ENCODE data around the gene CAPN5. TPM values are rescaled to one million over a fixed set of nuclear protein-coding genes. Genes with fewer than 3 reads are reported as not detected.

The CAPN5 gene
- total and polyA plus RNA-seq, 2 donors (not counting 1 experiment from before 2014, with no cell fraction given) = 17.5 to 20.4 TPM

DNA sequence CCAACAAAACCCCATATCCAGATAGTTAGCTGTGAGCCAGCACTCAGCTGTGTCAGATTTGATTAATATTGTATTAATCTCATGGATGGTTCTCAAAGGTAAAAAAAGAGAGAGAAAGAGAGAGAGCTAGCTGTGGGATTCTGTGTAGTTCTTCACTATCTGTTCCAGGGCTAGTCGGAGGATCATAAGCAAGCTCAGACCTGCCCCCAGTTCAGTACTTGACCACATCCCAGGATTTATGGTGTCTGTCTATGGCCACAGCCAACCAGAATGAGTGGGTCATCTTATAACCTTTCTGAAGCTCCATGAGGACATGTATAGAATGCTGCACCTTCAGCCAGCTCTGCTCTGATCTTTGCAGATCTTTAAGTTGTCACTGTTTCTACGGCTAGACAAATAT, 46.0 kb upstream of the CAPN5 start:
- Histone ChIP-seq H3K9me3 (ENCODE audit: control insufficient read depth, insufficient read depth, low read depth, low read length) (no peaks in the 10 kb centered on the region), H4K20me1 (ENCODE audit: control insufficient read depth, extremely low read depth, insufficient read depth, low read length) (no peaks in the 10 kb centered on the region), H3K27ac (ENCODE audit: insufficient read depth, low read length) (no peak overlapping the region), H3K79me2 (ENCODE audit: control insufficient read depth, insufficient read depth, low read length) (no peaks in the 10 kb centered on the region), H2AFZ (ENCODE audit: low read length) (no peak overlapping the region), H3K4me1 (ENCODE audit: control insufficient read depth, extremely low read depth, insufficient read depth, low read length) (no peaks in the 10 kb centered on the region), H3K4me2 (ENCODE audit: extremely low read depth, insufficient read depth, low read length) (no peak overlapping the region), H3K27me3 (ENCODE audit: control insufficient read depth, insufficient read depth, low read length) (no peaks in the 10 kb centered on the region), H3K9ac (ENCODE audit: insufficient read depth, low read length) (no peak overlapping the region), H3K4me3 (replicated peaks in 1 of 4; ENCODE audit: control extremely low read depth in 1 of 4, insufficient read depth in 1 of 4, low read depth in 3 of 4, low read length in 4 of 4) (no peak overlapping the region), H3K36me3 (ENCODE audit: control insufficient read depth, insufficient read depth, low read length) (no peaks in the 10 kb centered on the region)
- DNase-seq (ENCODE audit: low read depth in 2 of 2) = peak in 1 of 2 donors; percentile 14
- TF ChIP-seq EZH2 (IDR thresholded peaks at IDR 0.05; ENCODE audit: low read length, missing control alignments) = no peak
- TF ChIP-seq CTCF (conservative IDR thresholded peaks at IDR 0.05 in 1 of 2, IDR thresholded peaks at IDR 0.05 in 1 of 2; ENCODE audit: low read depth in 1 of 2, low read length in 2 of 2) = no peak

GRCh38 chr11:77024745-77025144, 42.0 kb upstream of the CAPN5 start:
- no peak overlapping the region for H3K27ac ChIP-seq (ENCODE audit: insufficient read depth, low read length)
- H3K9ac ChIP-seq (ENCODE audit: insufficient read depth, low read length) = no peak overlapping the region
- no peak overlapping the region for H2AFZ ChIP-seq (ENCODE audit: low read length)
- H3K4me3 ChIP-seq (replicated peaks in 1 of 4; ENCODE audit: control extremely low read depth in 1 of 4, insufficient read depth in 1 of 4, low read depth in 3 of 4, low read length in 4 of 4) = no peak overlapping the region
- no peaks in the 10 kb centered on the region for H3K79me2 ChIP-seq (ENCODE audit: control insufficient read depth, insufficient read depth, low read length)
- H3K27me3 ChIP-seq (ENCODE audit: control insufficient read depth, insufficient read depth, low read length) = peaks cover 2% of the 10 kb centered on the region
- no peak for DNase-seq (ENCODE audit: low read depth in 2 of 2)
- H3K9me3 ChIP-seq (ENCODE audit: control insufficient read depth, insufficient read depth, low read depth, low read length) = no peaks in the 10 kb centered on the region
- no peaks in the 10 kb centered on the region for H3K36me3 ChIP-seq (ENCODE audit: control insufficient read depth, insufficient read depth, low read length)
- no peak overlapping the region for H3K4me2 ChIP-seq (ENCODE audit: extremely low read depth, insufficient read depth, low read length)
- TF ChIP-seq CTCF (conservative IDR thresholded peaks at IDR 0.05 in 1 of 2, IDR thresholded peaks at IDR 0.05 in 1 of 2; ENCODE audit: low read depth in 1 of 2, low read length in 2 of 2) (no peak), EZH2 (IDR thresholded peaks at IDR 0.05; ENCODE audit: low read length, missing control alignments) (no peak)
- no peaks in the 10 kb centered on the region for H4K20me1 ChIP-seq (ENCODE audit: control insufficient read depth, extremely low read depth, insufficient read depth, low read length)
- no peaks in the 10 kb centered on the region for H3K4me1 ChIP-seq (ENCODE audit: control insufficient read depth, extremely low read depth, insufficient read depth, low read length)

DNA sequence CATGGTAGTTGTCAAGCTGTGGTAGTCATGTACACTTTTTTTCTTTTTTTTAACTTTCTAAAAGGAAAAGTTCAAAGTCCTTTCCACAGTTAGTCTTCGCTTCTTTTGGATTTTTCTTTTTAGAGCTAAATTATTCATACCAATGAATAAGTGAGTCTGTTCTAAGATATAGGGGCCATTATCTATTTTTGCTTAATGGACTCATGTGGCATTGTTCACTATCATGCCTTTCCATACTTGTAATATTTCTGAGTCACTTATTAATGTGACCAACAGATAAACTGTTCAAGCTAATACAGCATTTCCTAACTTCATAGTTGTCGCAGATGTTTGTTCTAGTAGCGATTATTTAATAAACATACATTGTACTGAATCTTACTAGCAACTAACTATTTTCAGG, 40.5 kb upstream of the CAPN5 start:
- Histone ChIP-seq H4K20me1 (ENCODE audit: control insufficient read depth, extremely low read depth, insufficient read depth, low read length) (no peaks in the 10 kb centered on the region), H3K36me3 (ENCODE audit: control insufficient read depth, insufficient read depth, low read length) (no peaks in the 10 kb centered on the region), H2AFZ (ENCODE audit: low read length) (no peak overlapping the region), H3K27ac (ENCODE audit: insufficient read depth, low read length) (no peak overlapping the region), H3K9ac (ENCODE audit: insufficient read depth, low read length) (no peak overlapping the region), H3K4me3 (replicated peaks in 1 of 4; ENCODE audit: control extremely low read depth in 1 of 4, insufficient read depth in 1 of 4, low read depth in 3 of 4, low read length in 4 of 4) (no peak overlapping the region), H3K4me1 (ENCODE audit: control insufficient read depth, extremely low read depth, insufficient read depth, low read length) (no peaks in the 10 kb centered on the region), H3K27me3 (ENCODE audit: control insufficient read depth, insufficient read depth, low read length) (peaks cover 12% of the 10 kb centered on the region), H3K79me2 (ENCODE audit: control insufficient read depth, insufficient read depth, low read length) (no peaks in the 10 kb centered on the region), H3K9me3 (ENCODE audit: control insufficient read depth, insufficient read depth, low read depth, low read length) (no peaks in the 10 kb centered on the region), H3K4me2 (ENCODE audit: extremely low read depth, insufficient read depth, low read length) (no peak overlapping the region)
- no peak for TF ChIP-seq EZH2 (IDR thresholded peaks at IDR 0.05; ENCODE audit: low read length, missing control alignments)
- TF ChIP-seq CTCF (conservative IDR thresholded peaks at IDR 0.05 in 1 of 2, IDR thresholded peaks at IDR 0.05 in 1 of 2; ENCODE audit: low read depth in 1 of 2, low read length in 2 of 2) = no peak
- DNase-seq (ENCODE audit: low read depth in 2 of 2) = no peak

All from fibroblast of lung (primary cell).